ENCODE data around the gene ACAP3. TPM values are rescaled to one million over a fixed set of nuclear protein-coding genes. Genes with fewer than 3 reads are reported as not detected.

The ACAP3 gene
- total and polyA plus RNA-seq, 2 experiments from 2014 or later = 59.1 to 63.6 TPM

- H3K27ac ChIP-seq = peak overlapping the region; percentile 69
These were observed 17.8 kb upstream of the ACAP3 start for GRCh38 chr1:1325288-1326074.

GRCh38 chr1:1324524-1325287 lies 17.0 kb upstream of the ACAP3 start, which contains the start of the genes CPTP and INTS11:
Gene CPTP, plus strand, starts transcription at chr1:1324802. Its CDS starts 2,109 bp downstream, at chr1:1326911.
Gene INTS11, minus strand, starts transcription at chr1:1324660. Its CDS starts 52 bp downstream, at chr1:1324608.
- Histone ChIP-seq H3K36me3 (peaks cover 3% of the 10 kb centered on the region), H3K27ac (peak within 1 kb of the TSS; percentile 69)

More at GRCh38 chr1:1325288-1326074, 17.8 kb upstream of the ACAP3 start:
- Histone ChIP-seq H3K4me1 (ENCODE audit: low read depth) (peaks cover 9% of the 10 kb centered on the region), H3K36me3 (peaks cover 3% of the 10 kb centered on the region), H3K27me3 (no peaks in the 10 kb centered on the region), H3K9me3 (ENCODE audit: low read depth) (no peaks in the 10 kb centered on the region), H3K4me3 (peak overlapping the region; percentile 98)
- DNase-seq (ENCODE audit: low read depth in 1 of 2, low spot score in 1 of 2) = no peak
- TF ChIP-seq CTCF (IDR thresholded peaks at IDR 0.05; ENCODE audit: low read depth, low read length) = no peak

GRCh38 chr1:1324084-1324523 lies 16.4 kb upstream of the ACAP3 start:
- peaks cover 9% of the 10 kb centered on the region for H3K4me1 ChIP-seq (ENCODE audit: low read depth)
- peaks cover 4% of the 10 kb centered on the region for H3K36me3 ChIP-seq
- DNase-seq (ENCODE audit: low read depth in 1 of 2, low spot score in 1 of 2) = no peak
- no peaks in the 10 kb centered on the region for H3K27me3 ChIP-seq
- peak overlapping the region; percentile 98 for H3K4me3 ChIP-seq
- H3K9me3 ChIP-seq (ENCODE audit: low read depth) = no peaks in the 10 kb centered on the region
- TF ChIP-seq CTCF (IDR thresholded peaks at IDR 0.05; ENCODE audit: low read depth, low read length) = no peak
- no peak overlapping the region for H3K27ac ChIP-seq

More at GRCh38 chr1:1324524-1325287, 17.0 kb upstream of the ACAP3 start, which contains the start of the genes CPTP and INTS11:
- Histone ChIP-seq H3K27me3 (no peaks in the 10 kb centered on the region), H3K4me1 (ENCODE audit: low read depth) (peaks cover 9% of the 10 kb centered on the region), H3K4me3 (peak within 1 kb of the TSS; percentile 98), H3K9me3 (ENCODE audit: low read depth) (no peaks in the 10 kb centered on the region)
- TF ChIP-seq CTCF (IDR thresholded peaks at IDR 0.05; ENCODE audit: low read depth, low read length) = no peak
- peak; percentile 93 to 95 for DNase-seq (ENCODE audit: low read depth in 1 of 2, low spot score in 1 of 2)

- no peak for DNase-seq (ENCODE audit: low read depth in 1 of 2, low spot score in 1 of 2)
- Histone ChIP-seq H3K4me1 (ENCODE audit: low read depth) (peaks cover 9% of the 10 kb centered on the region), H3K27me3 (no peaks in the 10 kb centered on the region), H3K9me3 (ENCODE audit: low read depth) (no peaks in the 10 kb centered on the region), H3K36me3 (peaks cover 8% of the 10 kb centered on the region), H3K4me3 (no peak overlapping the region), H3K27ac (no peak overlapping the region)
- TF ChIP-seq CTCF (IDR thresholded peaks at IDR 0.05; ENCODE audit: low read depth, low read length) = no peak
These were observed 15.2 kb upstream of the ACAP3 start for GRCh38 chr1:1322952-1323351.

- no peaks in the 10 kb centered on the region for H3K9me3 ChIP-seq (ENCODE audit: low read depth)
- H3K4me1 ChIP-seq (ENCODE audit: low read depth) = peaks cover 9% of the 10 kb centered on the region
- no peaks in the 10 kb centered on the region for H3K27me3 ChIP-seq
- DNase-seq (ENCODE audit: low read depth in 1 of 2, low spot score in 1 of 2) = no peak
- H3K4me3 ChIP-seq = no peak overlapping the region
- H3K27ac ChIP-seq = no peak overlapping the region
- peaks cover 8% of the 10 kb centered on the region for H3K36me3 ChIP-seq
- no peak for TF ChIP-seq CTCF (IDR thresholded peaks at IDR 0.05; ENCODE audit: low read depth, low read length)
These were observed 14.7 kb upstream of the ACAP3 start for GRCh38 chr1:1322418-1322817.

Data from cardiac muscle cell (in vitro differentiated cells and primary cell).